Activated CD8-positive, alpha-beta memory T cell treated with anti-CD3 and anti-CD28 coated beads, Interleukin-2, amount 50 U/mL, for 1 hour (primary cell): ENCODE data around the gene SLC24A2.
"Not testable (repeated sequence)": the region's sequence is repeated elsewhere in the genome, so short reads cannot be mapped to it uniquely, and the experiment has no call there.

Experiments used
- DNase-seq: peaks from one replicate; pipeline ENCODE4 v3.0.0-alpha.2; 2020; ENCODE audit errors: extremely low read depth

The SLC24A2 gene

GRCh38 chr9:19788614-19789271 lies at the start of gene SLC24A2:
Gene SLC24A2, minus strand, starts transcription at chr9:19789037.
- DNase-seq: no peak

DNA sequence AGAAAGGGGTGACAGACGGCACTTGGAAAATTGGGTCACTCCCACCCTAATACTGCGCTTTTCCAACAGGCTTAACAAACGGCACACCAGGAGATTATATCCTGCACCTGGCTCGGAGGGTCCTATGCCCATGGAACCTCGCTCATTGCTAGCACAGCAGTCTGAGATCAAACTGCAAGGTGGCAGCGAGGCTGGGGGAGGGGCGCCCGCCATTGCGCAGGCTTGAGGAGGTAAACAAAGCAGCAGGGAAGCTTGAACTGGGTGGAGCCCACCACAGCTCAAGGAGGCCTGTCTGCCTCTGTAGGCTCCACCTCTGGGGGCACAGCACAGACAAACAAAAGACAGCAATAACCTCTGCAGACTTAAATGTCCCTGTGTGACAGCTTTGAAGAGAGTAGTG lies 44.5 kb upstream of the SLC24A2 start:
- DNase-seq: not testable (repeated sequence)

GRCh38 chr9:19830796-19831195 lies 42.0 kb upstream of the SLC24A2 start:
- DNase-seq: no peak

GRCh38 chr9:19828576-19829109 lies 39.8 kb upstream of the SLC24A2 start:
- no peak for DNase-seq

- DNase-seq: no peak
Measured at GRCh38 chr9:19816769-19817168, 27.9 kb upstream of the SLC24A2 start.

DNA sequence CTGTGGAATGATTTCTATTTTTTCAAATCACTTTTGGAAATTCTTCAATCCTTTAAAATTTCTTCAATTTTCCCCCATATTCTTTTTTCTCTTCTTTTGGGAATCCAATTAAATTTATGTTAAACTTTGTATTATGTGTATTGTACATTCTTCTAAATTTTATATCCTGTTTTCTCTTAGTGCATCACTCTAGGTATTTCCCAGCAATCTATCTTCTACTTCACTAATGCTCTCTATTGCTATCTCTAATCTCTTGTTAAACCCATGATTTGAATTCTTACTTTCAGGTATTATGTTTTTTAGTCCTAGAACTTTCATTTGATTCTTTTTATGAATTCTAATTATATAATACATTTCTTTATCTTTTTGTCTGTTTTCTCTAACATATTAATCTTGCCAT lies 23.4 kb upstream of the SLC24A2 start:
- no peak for DNase-seq

- no peak for DNase-seq
Measured at GRCh38 chr9:19809422-19810269, 20.8 kb upstream of the SLC24A2 start.

GRCh38 chr9:19807182-19807892 lies 18.5 kb upstream of the SLC24A2 start:
- DNase-seq: no peak

DNA sequence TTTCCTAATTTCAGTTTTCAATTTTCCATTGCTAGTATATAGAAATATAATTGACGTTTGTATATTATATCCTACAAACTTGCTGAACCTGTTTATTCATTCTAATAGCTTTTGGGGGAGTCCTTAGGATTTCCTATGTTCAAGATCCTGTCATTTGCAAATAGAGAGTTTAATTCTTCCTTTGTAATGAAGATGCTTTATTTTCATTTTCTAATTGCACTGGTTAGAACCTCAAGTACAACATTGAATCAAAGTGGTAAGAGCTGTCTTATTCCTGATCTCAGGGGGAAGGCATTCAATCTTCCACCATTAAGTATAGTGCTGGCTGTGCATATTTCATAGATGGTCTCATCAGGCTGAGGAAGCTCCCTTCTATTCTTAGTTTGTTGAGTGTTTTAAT lies 15.6 kb upstream of the SLC24A2 start:
- DNase-seq: no peak

GRCh38 chr9:19800884-19801283 lies 12.0 kb upstream of the SLC24A2 start:
- no peak for DNase-seq

DNA sequence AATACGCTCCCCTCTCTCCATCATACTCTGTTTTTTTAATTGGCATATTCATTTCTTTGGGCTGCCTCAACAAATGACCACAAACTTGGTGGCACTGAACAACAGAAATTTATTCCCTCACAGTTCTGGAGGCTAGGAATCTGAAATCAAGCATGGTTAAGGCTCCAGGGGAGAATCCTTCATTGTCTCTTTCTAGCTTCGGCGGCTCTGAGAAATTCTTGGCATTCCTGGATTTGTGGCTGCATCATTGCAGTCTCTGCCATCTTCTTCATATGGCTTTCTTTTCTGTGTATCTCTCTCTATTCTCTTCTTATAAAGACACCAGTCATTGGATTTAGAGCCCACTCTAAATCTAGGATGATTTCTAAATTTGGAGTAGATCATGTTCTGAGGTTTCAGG lies 10.9 kb upstream of the SLC24A2 start:
- no peak for DNase-seq

DNA sequence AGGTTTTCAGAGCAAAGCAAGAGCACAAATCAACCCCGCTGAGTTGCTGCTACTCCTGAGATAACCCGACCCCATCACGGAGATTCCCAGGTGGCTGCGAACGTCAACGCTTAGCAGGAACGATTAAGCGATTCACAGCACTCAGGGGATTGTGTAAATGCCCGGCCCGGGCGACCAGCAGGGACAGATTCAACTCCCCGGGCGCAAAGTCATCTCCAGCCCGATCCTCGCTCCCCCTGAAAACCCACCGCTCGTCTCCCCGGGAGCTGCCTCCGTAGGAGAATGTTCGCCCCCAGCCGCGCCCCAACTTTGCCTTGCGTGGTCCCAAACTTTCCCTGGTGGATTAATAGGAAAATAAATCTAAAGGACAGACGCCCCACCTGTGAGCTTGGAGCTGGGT lies 685 bp downstream of the SLC24A2 start:
- no peak for DNase-seq

DNA sequence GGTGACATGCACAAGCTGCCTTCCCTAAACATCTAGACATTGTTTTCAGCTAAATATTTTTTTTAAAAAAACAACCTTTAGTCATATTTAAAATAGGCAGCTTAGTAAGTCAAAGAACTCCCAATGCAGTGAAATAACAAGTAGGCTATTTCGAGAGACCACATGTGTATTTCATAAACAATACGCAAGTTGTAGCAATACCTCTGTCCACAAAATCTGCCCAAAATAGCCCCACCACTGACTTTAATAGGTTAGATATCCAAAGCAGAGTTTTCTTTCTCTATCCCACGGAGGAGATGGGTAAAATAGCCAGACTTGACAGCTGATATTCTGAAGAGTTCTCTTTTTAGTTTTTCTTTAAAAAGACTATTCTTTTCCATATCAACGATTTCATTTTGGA lies 1.2 kb downstream of the SLC24A2 start:
- no peak for DNase-seq

- DNase-seq: no peak
Measured at GRCh38 chr9:19785230-19785629, 3.6 kb downstream of the SLC24A2 start.

DNA sequence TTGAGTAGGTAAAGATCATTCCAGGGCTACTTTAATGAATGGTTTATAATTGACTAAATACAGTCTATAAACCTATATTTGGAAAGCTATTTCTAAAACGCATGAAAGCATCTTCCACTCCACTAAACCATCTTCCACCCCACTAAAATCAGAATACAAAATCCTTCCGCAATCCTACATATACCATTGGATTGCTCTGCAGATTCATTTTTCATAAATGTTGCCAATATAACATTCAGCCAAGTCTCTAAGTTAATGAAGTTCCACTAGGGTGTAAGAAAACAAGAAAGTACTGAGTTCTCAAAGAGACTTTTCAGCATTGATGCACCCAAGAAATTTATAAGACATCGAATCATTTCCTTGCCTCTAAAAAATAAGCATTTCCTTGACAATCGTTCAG lies 4.7 kb downstream of the SLC24A2 start:
- DNase-seq: no peak

GRCh38 chr9:19783500-19783899 lies 5.3 kb downstream of the SLC24A2 start:
- no peak for DNase-seq

DNA sequence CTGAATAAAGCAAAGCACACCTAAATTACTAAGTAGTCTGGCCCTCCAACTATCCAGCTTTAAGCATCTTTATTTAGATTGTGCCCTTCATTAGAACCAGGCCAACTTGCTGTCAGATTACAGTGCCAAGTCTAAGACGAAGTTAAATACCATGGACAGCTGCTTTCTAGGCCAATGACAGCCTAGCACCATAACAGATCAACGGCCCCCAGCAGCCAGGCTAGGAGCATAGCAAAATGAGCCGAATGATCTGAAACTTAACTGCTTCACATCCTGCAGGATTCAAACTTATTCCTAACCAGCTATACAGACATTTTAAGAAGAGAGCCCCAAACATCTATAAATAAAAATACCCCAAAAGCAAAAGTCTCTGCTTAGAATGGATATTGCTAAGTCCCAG lies 6.8 kb downstream of the SLC24A2 start:
- DNase-seq: no peak

GRCh38 chr9:19781240-19781639 lies 7.6 kb downstream of the SLC24A2 start:
- DNase-seq: no peak

DNA sequence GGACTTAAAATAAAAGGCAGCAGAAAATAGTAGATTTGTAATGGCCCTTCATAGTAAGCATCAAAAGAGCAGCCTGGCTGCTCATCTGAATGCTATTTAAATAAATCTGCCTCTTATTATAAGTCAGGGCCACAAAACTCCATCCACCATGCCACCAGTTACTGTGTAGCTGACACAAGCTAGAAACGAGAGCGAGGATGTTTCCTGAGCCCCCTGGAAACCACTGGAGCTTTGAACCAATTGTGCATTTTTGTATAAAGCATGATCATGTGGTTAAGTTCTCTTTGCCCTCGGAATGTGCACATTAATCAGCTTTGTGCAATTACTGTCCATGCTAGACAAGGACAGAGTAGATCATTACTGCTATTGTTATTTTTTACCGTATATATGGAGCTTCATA lies 17.4 kb downstream of the SLC24A2 start:
- no peak for DNase-seq

DNA sequence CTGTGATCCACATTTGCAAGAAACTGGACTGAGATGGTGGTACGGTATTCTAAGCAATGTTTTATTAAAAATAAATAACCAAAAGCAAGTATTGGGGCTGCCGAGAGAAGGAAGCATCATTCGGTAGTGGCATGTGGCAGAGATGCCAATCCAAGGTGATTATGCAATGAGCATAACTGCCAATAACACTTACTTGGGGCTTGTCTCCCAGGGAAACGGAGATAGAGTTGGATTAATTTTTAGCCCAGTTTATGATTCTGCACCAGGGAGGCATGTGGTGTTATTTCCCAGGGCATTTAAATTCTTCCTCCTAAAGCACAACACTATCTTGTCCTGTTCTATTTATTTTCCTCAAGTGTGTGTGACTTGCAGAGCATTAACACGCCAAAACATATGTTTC lies 17.9 kb downstream of the SLC24A2 start:
- no peak for DNase-seq

DNA sequence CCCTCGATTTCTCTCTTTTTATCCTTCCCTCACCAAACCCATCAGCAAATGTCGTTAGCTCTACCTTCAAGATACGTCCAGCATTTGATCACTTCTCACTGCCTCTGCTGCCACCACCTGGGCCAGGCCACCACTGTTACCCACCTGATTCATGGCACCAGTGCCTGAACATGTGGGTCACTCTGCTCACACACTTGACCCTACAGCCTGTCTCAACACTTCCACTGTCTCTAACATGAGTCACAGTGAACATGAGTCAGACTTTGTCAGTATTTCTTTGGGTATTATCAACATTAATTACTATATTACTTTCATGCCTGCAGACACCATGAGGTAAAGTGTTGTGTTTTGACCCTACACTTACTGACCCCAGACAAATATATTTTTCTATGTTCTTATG lies 19.6 kb downstream of the SLC24A2 start:
- DNase-seq: no peak

DNA sequence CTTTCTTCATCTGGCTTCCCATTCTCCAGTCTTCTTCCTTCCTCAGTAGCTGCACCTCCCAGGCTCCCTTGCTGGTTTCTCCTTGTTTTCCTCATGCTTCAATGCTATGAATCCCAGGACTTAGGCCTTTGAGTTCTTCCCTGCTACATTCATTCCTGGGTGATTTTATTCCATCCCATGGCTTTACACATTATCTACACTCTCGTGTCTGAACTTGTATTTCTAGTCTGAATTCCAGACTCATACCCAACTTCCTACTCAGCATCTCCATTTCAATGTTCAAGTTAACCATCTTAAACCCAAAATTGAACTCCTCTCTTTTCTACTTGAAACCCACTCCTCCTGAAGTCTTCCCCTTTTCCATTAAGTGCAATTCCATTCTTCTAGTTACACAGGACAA lies 20.0 kb downstream of the SLC24A2 start:
- DNase-seq: no peak

- no peak for DNase-seq
Measured at GRCh38 chr9:19759066-19759465, 29.8 kb downstream of the SLC24A2 start.
